Cardiac fibroblast (primary cell): ENCODE results near the gene RAMP3.

ENCODE experiments used
- DNase-seq, 2 donors: peaks; one replicate each; pipeline versions ENCODE4 v3.0.0 to v3.0.0-alpha.2; 2010; ENCODE audit warnings: low read depth in 2 of 2
- H3K4me3 ChIP-seq, 2 donors: replicated peaks in 1 of 2; 1 replicate in 1 of 2; 2 replicates in 1 of 2; pipeline ENCODE4 v1.5.1; 2011; ENCODE audit warnings: low read depth in 2 of 2, low read length in 2 of 2, mild to moderate bottlenecking in 2 of 2, moderate library complexity in 1 of 2
- CTCF ChIP-seq: IDR thresholded peaks from one replicate; pipeline ENCODE4 v1.5.1; 2011; ENCODE audit warnings: low read depth, mild to moderate bottlenecking, low read length, inconsistent platforms

RAMP3 gene

GRCh38 chr7:45155941-45156340 is 1.6 kb upstream of the RAMP3 start:
- H3K4me3 ChIP-seq, result no peak overlapping the region
- DNase-seq, result no peak
- no peak for TF ChIP-seq CTCF

GRCh38 chr7:45156516-45157272 is 897 bp upstream of the RAMP3 start:
- DNase-seq, result no peak
- TF ChIP-seq CTCF, result no peak
- no peak overlapping the region for H3K4me3 ChIP-seq

- TF ChIP-seq CTCF, result no peak
- H3K4me3 ChIP-seq, result no peak overlapping the region
- no peak for DNase-seq
Observed at GRCh38 chr7:45157286-45157652, 322 bp upstream of the RAMP3 start.

GRCh38 chr7:45158471-45158870 is 880 bp downstream of the RAMP3 start:
- TF ChIP-seq CTCF, result no peak
- no peak overlapping the region for H3K4me3 ChIP-seq
- no peak for DNase-seq

- no peak overlapping the region for H3K4me3 ChIP-seq
- no peak for TF ChIP-seq CTCF
- DNase-seq, result no peak
Observed at GRCh38 chr7:45159296-45159695, 1.7 kb downstream of the RAMP3 start.

- no peak for DNase-seq
- H3K4me3 ChIP-seq, result no peak overlapping the region
- no peak for TF ChIP-seq CTCF
Observed at GRCh38 chr7:45160417-45160881, 2.9 kb downstream of the RAMP3 start.

- no peak for TF ChIP-seq CTCF
- DNase-seq, result no peak
- H3K4me3 ChIP-seq, result no peak overlapping the region
Observed at GRCh38 chr7:45161138-45161537, 3.5 kb downstream of the RAMP3 start.
